Adrenal gland (tissue), 12 donors: ENCODE results near the gene SCFD2. TPM values are rescaled to one million over a fixed set of nuclear protein-coding genes. Genes with fewer than 3 reads are reported as not detected.

Experiments
- DNase-seq, 7 donors: peaks; one replicate each; pipeline ENCODE4 v3.0.0-alpha.2; 2019 to 2020
- H3K27ac ChIP-seq, 5 donors: fragments of 200-600 bp; sonication (generic) in 4 of 5; 1 replicate in 3 of 5; 2 replicates in 2 of 5; pipeline versions ENCODE4 v1.5.1 to v1.8.0; 2016 to 2020; ENCODE audit warnings: mild to moderate bottlenecking in 1 of 5
- H3K27me3 ChIP-seq: fragments of 200-600 bp; 2 replicates; pipeline ENCODE4 v1.8.0; 2021
- H3K36me3 ChIP-seq, 2 donors: fragments of 200-600 bp; replicated peaks in 1 of 2; 1 replicate in 1 of 2; 2 replicates in 1 of 2; pipeline versions ENCODE4 v1.5.1 to v1.8.0; 2018 to 2022
- H3K4me1 ChIP-seq, 2 donors: fragments of 200-600 bp; replicated peaks in 1 of 2; 1 replicate in 1 of 2; 2 replicates in 1 of 2; pipeline versions ENCODE4 v1.5.1 to v1.8.0; 2018 to 2021
- H3K4me3 ChIP-seq, 4 donors: fragments of 200-600 bp; sonication (generic) in 3 of 4; one replicate each; pipeline ENCODE4 v1.5.1; 2016 to 2018
- H3K9me3 ChIP-seq, 3 donors: fragments of 200-600 bp; sonication (generic) in 1 of 3; replicated peaks in 1 of 3; 1 replicate in 2 of 3; 2 replicates in 1 of 3; pipeline versions ENCODE4 v1.5.1 to v1.8.0; 2016 to 2021
- CTCF ChIP-seq, 6 experiments: fragments of 450-650 bp in 4 of 6; fragments of 200-600 bp in 2 of 6; sonication (generic) in 1 of 6; IDR thresholded peaks; 1 replicate in 5 of 6; 2 replicates in 1 of 6; pipeline versions ENCODE4 v1.5.1 to v1.8.0; 2016 to 2021; ENCODE audit warnings: antibody characterized with exemption in 6 of 6, mild to moderate bottlenecking in 2 of 6, moderate library complexity in 1 of 6
- POLR2A ChIP-seq, 2 donors: fragments of 450-650 bp; IDR thresholded peaks; one replicate each; pipeline ENCODE4 v1.6.1; 2017; ENCODE audit warnings: antibody characterized with exemption in 2 of 2, mild to moderate bottlenecking in 2 of 2, moderate library complexity in 1 of 2
- WGBS, 4 donors: extraction: QIAGEN DNeasy Blood & Tissue Kit in 2 of 4; methylation state at CpG; one replicate each; pipeline versions ENCODE4 v1.1.5 to v1.1.7; 2013 to 2017; 5-methylcytosine and 5-hydroxymethylcytosine counted together
- intact Hi-C, 2 donors: fragments of 100-400 bp; cut with DNase I; formaldehyde crosslinking; loops; one replicate each; pipeline versions ENCODE4 v1.14.1 to v1.15.0; 2022 to 2023
- polyA plus RNA-seq, 3 donors: library from polyadenylated mRNA; stranded (reverse); fragments of 200-250 nt in 2 of 3; fragments of 350-450 nt in 1 of 3; fragmentation: Illumina TruSeq in 1 of 3; extraction: RNeasy Lipid Tissue Mini Kit (QIAGEN cat#74804) in 1 of 3; gene quantifications; one replicate each; pipeline ENCODE4 v1.2.3, GENCODE V29; 2013 to 2014
- total RNA-seq, 9 donors: library from RNA; depleted of rRNA in 4 of 9; stranded (reverse); fragments of >200 nt in 4 of 9; fragments of 120-200 nt in 1 of 9; fragmentation: NEBNext Ultra II Directional in 1 of 9; extraction: Animal tissue kit (Norgen Biotek cat#: 25700) in 1 of 9; gene quantifications; one replicate each; pipeline versions ENCODE4 v1.1.0 to v1.2.4, GENCODE V29; 2013 to 2023
- donor health status: healthy with polysubstance abuse.
- donor health status: Bipolar disorder and iron deficiency.
- donor health status: DM: yes; HTN: yes; CAD: no.
- donor health status: DM: no; HTN: no; CAD: no.
- donor health status: DM: no; HTN: no; CAD: no.
- donor health status: DM: yes; HTN: yes; CAD: no.

SCFD2 gene
- total and polyA plus RNA-seq, 12 donors: 5.2 to 34.9 (median 23.4) TPM

- DNase-seq: no peak
- H3K4me1 ChIP-seq: peaks cover 0 to 8% of the 10 kb centered on the region in 2 donors
- H3K27ac ChIP-seq: no peak overlapping the region
- no peaks in the 10 kb centered on the region for H3K9me3 ChIP-seq
- WGBS, 4 donors: 83 to 89% (median 88%) methylated on average over 5 of the region's 5 CpGs
- no peaks in the 10 kb centered on the region for H3K36me3 ChIP-seq
- no peaks in the 10 kb centered on the region for H3K27me3 ChIP-seq
- no peak overlapping the region for H3K4me3 ChIP-seq
- TF ChIP-seq CTCF (IDR thresholded peaks at IDR 0.05): no peak
- no peak for TF ChIP-seq POLR2A (IDR thresholded peaks at IDR 0.05)
- intact Hi-C loops: no loop called here
Observed at GRCh38 chr4:53055716-53056403, 310.0 kb downstream of the SCFD2 start.

- Histone ChIP-seq H3K4me3 (no peak overlapping the region), H3K27me3 (no peaks in the 10 kb centered on the region), H3K4me1 (peaks cover 3 to 12% of the 10 kb centered on the region in 2 donors), H3K9me3 (no peaks in the 10 kb centered on the region), H3K27ac (peak overlapping the region in 1 of 5 donors; percentile 2), H3K36me3 (no peaks in the 10 kb centered on the region)
- intact Hi-C loops: no loop called here
- DNase-seq: peak in 1 of 7 donors; percentile 2
- WGBS, 4 donors: 56 to 78% (median 69%) methylated on average over 2 of the region's 2 CpGs
- no peak for TF ChIP-seq POLR2A (IDR thresholded peaks at IDR 0.05)
- no peak for TF ChIP-seq CTCF (IDR thresholded peaks at IDR 0.05)
Observed at GRCh38 chr4:53055274-53055673, 310.6 kb downstream of the SCFD2 start.

- Histone ChIP-seq H3K36me3 (no peaks in the 10 kb centered on the region), H3K4me1 (peaks cover 4 to 12% of the 10 kb centered on the region in 2 donors), H3K4me3 (no peak overlapping the region), H3K27ac (peak overlapping the region in 1 of 5 donors; percentile 40), H3K9me3 (no peaks in the 10 kb centered on the region), H3K27me3 (no peaks in the 10 kb centered on the region)
- TF ChIP-seq CTCF (IDR thresholded peaks at IDR 0.05) (no peak), POLR2A (IDR thresholded peaks at IDR 0.05) (no peak)
- WGBS, 4 donors: 50 to 62% (median 56%) methylated on average over 4 of the region's 4 CpGs
- peak in 6 of 7 donors; percentile 17 to 62 (median 34) for DNase-seq
- intact Hi-C loops: no loop called here
Observed at GRCh38 chr4:53050361-53050774, 315.5 kb downstream of the SCFD2 start.

- no peak for DNase-seq
- no peak overlapping the region for H3K27ac ChIP-seq
- H3K36me3 ChIP-seq: no peaks in the 10 kb centered on the region
- no peaks in the 10 kb centered on the region for H3K9me3 ChIP-seq
- H3K27me3 ChIP-seq: no peaks in the 10 kb centered on the region
- intact Hi-C loops: no loop called here
- peaks cover 4 to 7% of the 10 kb centered on the region in 2 donors for H3K4me1 ChIP-seq
- TF ChIP-seq CTCF (IDR thresholded peaks at IDR 0.05) (no peak), POLR2A (IDR thresholded peaks at IDR 0.05) (no peak)
- 90 to 100% (median 96%) methylated on average over 1 of the region's 1 CpG for WGBS, 4 donors
- no peak overlapping the region for H3K4me3 ChIP-seq
Observed at GRCh38 chr4:53049528-53049927, 316.3 kb downstream of the SCFD2 start.
